Measurements from ENCODE around the gene FBXO3.

- TF ChIP-seq CTCF (conservative IDR thresholded peaks at IDR 0.05; ENCODE audit: low read depth, low read length): no peak
- TF ChIP-seq EZH2 (IDR thresholded peaks at IDR 0.05; ENCODE audit: low read length, unreplicated experiment): no peak
Observed at GRCh38 chr11:33772870-33773269, 1.4 kb downstream of the FBXO3 start.
